GM19324 (cell line): ENCODE results near the gene ADORA1.

Experiments
- ATAC-seq: cut with Tn5 transposase; IDR thresholded peaks from one replicate; pipeline ENCODE4 v1.9.1; 2021; ENCODE audit warnings: mild to moderate bottlenecking, moderate library complexity; ENCODE audit not compliant: unreplicated experiment, low FRiP score

The ADORA1 gene

GRCh38 chr1:203153051-203153988 lies 25.8 kb downstream of the ADORA1 start:
- no peak for ATAC-seq

- no peak for ATAC-seq
Measured at GRCh38 chr1:203153989-203154821, 26.7 kb downstream of the ADORA1 start.

GRCh38 chr1:203156280-203156679 lies 28.8 kb downstream of the ADORA1 start:
- no peak for ATAC-seq

- ATAC-seq, result no peak
Measured at GRCh38 chr1:203158423-203158822, 30.9 kb downstream of the ADORA1 start.

- no peak for ATAC-seq
Measured at GRCh38 chr1:203158960-203159665, 31.6 kb downstream of the ADORA1 start.

- no peak for ATAC-seq
Measured at GRCh38 chr1:203159844-203160243, 32.3 kb downstream of the ADORA1 start.

- no peak for ATAC-seq
Measured at GRCh38 chr1:203161175-203161574, 33.6 kb downstream of the ADORA1 start.

- ATAC-seq, result no peak
Measured at GRCh38 chr1:203161703-203162102, 34.2 kb downstream of the ADORA1 start.

GRCh38 chr1:203162403-203162802 lies 34.9 kb downstream of the ADORA1 start:
- no peak for ATAC-seq

GRCh38 chr1:203163891-203164635 lies 36.5 kb downstream of the ADORA1 start:
- no peak for ATAC-seq

GRCh38 chr1:203165101-203165799 lies 37.7 kb downstream of the ADORA1 start:
- ATAC-seq, result no peak

GRCh38 chr1:203165800-203166161 lies 38.3 kb downstream of the ADORA1 start:
- no peak for ATAC-seq

GRCh38 chr1:203166192-203166940 lies 38.8 kb downstream of the ADORA1 start:
- no peak for ATAC-seq

GRCh38 chr1:203167026-203167912 lies 39.7 kb downstream of the ADORA1 start:
- ATAC-seq, result no peak

GRCh38 chr1:203167913-203168200 lies 40.3 kb downstream of the ADORA1 start:
- ATAC-seq, result no peak

GRCh38 chr1:203168256-203168786 lies 40.8 kb downstream of the ADORA1 start:
- ATAC-seq, result no peak

GRCh38 chr1:203168991-203169390 lies 41.5 kb downstream of the ADORA1 start:
- ATAC-seq, result no peak
